Measurements from ENCODE around the gene PSMA7. TPM values are rescaled to one million over a fixed set of nuclear protein-coding genes. Genes with fewer than 3 reads are reported as not detected.

The PSMA7 gene
- total RNA-seq, 1 donor: 215 TPM

- no peak overlapping the region for H2AFZ ChIP-seq (ENCODE audit: low read length)
- peaks cover 6% of the 10 kb centered on the region for H3K36me3 ChIP-seq (ENCODE audit: insufficient read depth, low read length)
- H4K20me1 ChIP-seq (ENCODE audit: insufficient read depth, low read length): peaks cover 69% of the 10 kb centered on the region
- TF ChIP-seq CTCF (IDR thresholded peaks at IDR 0.05; ENCODE audit: extremely low read depth, low read depth, low read length): no peak
- H3K4me3 ChIP-seq (ENCODE audit: insufficient read depth, low read length): no peak overlapping the region
- H3K79me2 ChIP-seq (ENCODE audit: insufficient read depth, low read length): peaks cover 90% of the 10 kb centered on the region
- H3K9me3 ChIP-seq (ENCODE audit: low read depth, low read length): no peaks in the 10 kb centered on the region
- H3K27ac ChIP-seq (ENCODE audit: low read depth, low read length): no peak overlapping the region
- H3K4me2 ChIP-seq (ENCODE audit: insufficient read depth, low read length): no peak overlapping the region
- H3K4me1 ChIP-seq (ENCODE audit: insufficient read depth, low read length): peaks cover 8% of the 10 kb centered on the region
- H3K27me3 ChIP-seq (ENCODE audit: insufficient read depth, low read length): no peaks in the 10 kb centered on the region
- DNase-seq (ENCODE audit: insufficient read length, low spot score, missing footprints): peak; percentile 66
Observed at GRCh38 chr20:62147528-62147927, 4.3 kb upstream of the PSMA7 start.

- Histone ChIP-seq H2AFZ (ENCODE audit: low read length) (no peak overlapping the region), H3K4me1 (ENCODE audit: insufficient read depth, low read length) (peaks cover 8% of the 10 kb centered on the region), H3K36me3 (ENCODE audit: insufficient read depth, low read length) (peaks cover 3% of the 10 kb centered on the region), H3K79me2 (ENCODE audit: insufficient read depth, low read length) (peaks cover 90% of the 10 kb centered on the region), H3K9me3 (ENCODE audit: low read depth, low read length) (no peaks in the 10 kb centered on the region), H3K4me3 (ENCODE audit: insufficient read depth, low read length) (no peak overlapping the region), H3K27ac (ENCODE audit: low read depth, low read length) (no peak overlapping the region), H3K4me2 (ENCODE audit: insufficient read depth, low read length) (no peak overlapping the region), H4K20me1 (ENCODE audit: insufficient read depth, low read length) (peaks cover 72% of the 10 kb centered on the region), H3K27me3 (ENCODE audit: insufficient read depth, low read length) (no peaks in the 10 kb centered on the region)
- TF ChIP-seq CTCF (IDR thresholded peaks at IDR 0.05; ENCODE audit: extremely low read depth, low read depth, low read length): no peak
- DNase-seq (ENCODE audit: insufficient read length, low spot score, missing footprints): no peak
Observed at GRCh38 chr20:62147125-62147524, 3.9 kb upstream of the PSMA7 start.

- peak; percentile 75 for DNase-seq (ENCODE audit: insufficient read length, low spot score, missing footprints)
- no peak overlapping the region for H2AFZ ChIP-seq (ENCODE audit: low read length)
- no peak overlapping the region for H3K4me2 ChIP-seq (ENCODE audit: insufficient read depth, low read length)
- no peaks in the 10 kb centered on the region for H3K27me3 ChIP-seq (ENCODE audit: insufficient read depth, low read length)
- H3K4me3 ChIP-seq (ENCODE audit: insufficient read depth, low read length): no peak overlapping the region
- peaks cover 90% of the 10 kb centered on the region for H3K79me2 ChIP-seq (ENCODE audit: insufficient read depth, low read length)
- peaks cover 17% of the 10 kb centered on the region for H3K4me1 ChIP-seq (ENCODE audit: insufficient read depth, low read length)
- H3K27ac ChIP-seq (ENCODE audit: low read depth, low read length): no peak overlapping the region
- H3K36me3 ChIP-seq (ENCODE audit: insufficient read depth, low read length): peaks cover 3% of the 10 kb centered on the region
- H4K20me1 ChIP-seq (ENCODE audit: insufficient read depth, low read length): peaks cover 76% of the 10 kb centered on the region
- TF ChIP-seq CTCF (IDR thresholded peaks at IDR 0.05; ENCODE audit: extremely low read depth, low read depth, low read length): no peak
- H3K9me3 ChIP-seq (ENCODE audit: low read depth, low read length): no peaks in the 10 kb centered on the region
Observed at GRCh38 chr20:62146019-62146755, 3.0 kb upstream of the PSMA7 start.

- Histone ChIP-seq H3K27me3 (ENCODE audit: insufficient read depth, low read length) (no peaks in the 10 kb centered on the region), H4K20me1 (ENCODE audit: insufficient read depth, low read length) (peaks cover 76% of the 10 kb centered on the region), H3K4me1 (ENCODE audit: insufficient read depth, low read length) (peaks cover 22% of the 10 kb centered on the region), H3K79me2 (ENCODE audit: insufficient read depth, low read length) (peaks cover 90% of the 10 kb centered on the region), H3K9me3 (ENCODE audit: low read depth, low read length) (no peaks in the 10 kb centered on the region), H3K4me2 (ENCODE audit: insufficient read depth, low read length) (peak overlapping the region; percentile 84), H3K27ac (ENCODE audit: low read depth, low read length) (no peak overlapping the region), H3K36me3 (ENCODE audit: insufficient read depth, low read length) (peaks cover 5% of the 10 kb centered on the region), H3K4me3 (ENCODE audit: insufficient read depth, low read length) (no peak overlapping the region), H2AFZ (ENCODE audit: low read length) (no peak overlapping the region)
- DNase-seq (ENCODE audit: insufficient read length, low spot score, missing footprints): no peak
- no peak for TF ChIP-seq CTCF (IDR thresholded peaks at IDR 0.05; ENCODE audit: extremely low read depth, low read depth, low read length)
Observed at GRCh38 chr20:62145688-62146018, 2.5 kb upstream of the PSMA7 start.

Data from osteoblast (primary cell).